HCT116 (cell line): ENCODE data around the gene CACNA1S. TPM values are rescaled to one million over a fixed set of nuclear protein-coding genes. Genes with fewer than 3 reads are reported as not detected.

Experiments used
- ATAC-seq: fragments of 200-7000 bp; cut with Tn5 transposase; 2 replicates; pipeline ENCODE4 v1.9.1; 2020; ENCODE audit warnings: mild to moderate bottlenecking, moderate library complexity
- BruUV-seq: library from RNA; stranded (reverse); fragments of 400-500 nt; replicated peaks from 2 replicates; lab custom pipeline; 2021; lab: Mats Ljungman, UMichigan
- CTCF ChIA-PET: fragments of 300-600 bp; sonication (Branson Sonifier 250); formaldehyde crosslinking; loops from one replicate; lab custom pipeline; 2021; ENCODE audit warnings: antibody characterized with exemption; lab: Charles Lee
- POLR2A ChIA-PET: fragments of 300-600, 350-600 bp; sonication (Branson Sonifier 250); formaldehyde crosslinking; loops from one replicate; lab custom pipeline; 2021; ENCODE audit warnings: antibody characterized with exemption; lab: Charles Lee
- RAD21 ChIA-PET, 2 experiments: fragments of 300-600 bp; sonication (Branson Sonifier 250); formaldehyde crosslinking; loops; one replicate each; lab custom pipeline; 2023; ENCODE audit warnings: low total read pairs in 2 of 2; ENCODE audit not compliant: uncharacterized antibody in 2 of 2, unreplicated experiment in 2 of 2, low non-redundant PET in 1 of 2; lab: Charles Lee
- DNase-seq: peaks from one replicate; pipeline ENCODE4 v3.0.0-alpha.2; 2010; ENCODE audit warnings: low read depth, low spot score
- H2AFZ ChIP-seq: fragments of 200-600 bp; shearing (Covaris generic), sonication (generic); 2 replicates; pipeline ENCODE4 v1.6.1; 2017; ENCODE audit warnings: low read depth, mixed run types, mixed read lengths, antibody characterized with exemption, low read length; ENCODE audit not compliant: poor library complexity, severe bottlenecking
- H3K27ac ChIP-seq: 2 replicates; pipeline ENCODE4 v1.5.1; 2012; ENCODE audit warnings: low read depth, low read length
- H3K27me3 ChIP-seq: fragments of 200-600 bp; sonication (generic); 2 replicates; pipeline ENCODE4 v1.6.1; 2016; ENCODE audit warnings: mixed run types, low read length, mixed read lengths; ENCODE audit not compliant: insufficient read depth
- H3K36me3 ChIP-seq, 2 experiments: fragments of 200-500 bp in 1 of 2; fragments of 200-600 bp in 1 of 2; sonication (Bioruptor generic) in 1 of 2; sonication (generic) in 1 of 2; 2 replicates each; pipeline versions ENCODE4 v1.5.1 to v1.6.1; 2014 to 2016; ENCODE audit warnings: low read length in 2 of 2, inconsistent platforms in 1 of 2, mixed read lengths in 1 of 2, mixed run types in 1 of 2; ENCODE audit not compliant: insufficient read depth in 2 of 2, control insufficient read depth in 1 of 2
- H3K4me1 ChIP-seq, 2 experiments: fragments of 200-600 bp in 1 of 2; sonication (generic) in 1 of 2; 2 replicates each; pipeline versions ENCODE4 v1.5.1 to v1.6.1; 2012 to 2017; ENCODE audit warnings: low read length in 2 of 2, inconsistent platforms in 1 of 2, mild to moderate bottlenecking in 1 of 2, mixed read lengths in 1 of 2, mixed run types in 1 of 2, moderate library complexity in 1 of 2; ENCODE audit not compliant: insufficient read depth in 2 of 2, control insufficient read depth in 1 of 2
- H3K4me2 ChIP-seq: fragments of 200-600 bp; sonication (generic); 2 replicates; pipeline ENCODE4 v1.6.1; 2017; ENCODE audit warnings: mixed run types, low read length, mixed read lengths
- H3K4me3 ChIP-seq, 2 experiments: fragments of 200-600 bp in 1 of 2; sonication (generic) in 1 of 2; replicated peaks in 1 of 2; 2 replicates each; pipeline ENCODE4 v1.5.1; 2011 to 2016; ENCODE audit warnings: low read length in 2 of 2, control low read depth in 1 of 2, low read depth in 1 of 2, mild to moderate bottlenecking in 1 of 2, mixed read lengths in 1 of 2, mixed run types in 1 of 2
- H3K79me2 ChIP-seq: fragments of 200-600 bp; sonication (generic); 2 replicates; pipeline ENCODE4 v1.6.1; 2017; ENCODE audit warnings: mild to moderate bottlenecking, mixed run types, low read length, moderate library complexity, mixed read lengths; ENCODE audit not compliant: insufficient read depth
- H3K9ac ChIP-seq: fragments of 200-600 bp; sonication (generic); 2 replicates; pipeline ENCODE4 v1.6.1; 2016; ENCODE audit warnings: low read length, mixed read lengths
- H3K9me2 ChIP-seq: fragments of 200-600 bp; sonication (generic), shearing (Covaris generic); 2 replicates; pipeline ENCODE4 v1.6.1; 2017; ENCODE audit warnings: mixed run types, mild to moderate bottlenecking, moderate library complexity; ENCODE audit not compliant: insufficient read depth
- H3K9me3 ChIP-seq, 2 experiments: fragments of 200-500 bp in 1 of 2; fragments of 200-600 bp in 1 of 2; sonication (Bioruptor generic) in 1 of 2; sonication (generic) in 1 of 2; 2 replicates each; pipeline ENCODE4 v1.6.1; 2014 to 2017; ENCODE audit warnings: low read length in 2 of 2, mixed read lengths in 2 of 2, inconsistent platforms in 1 of 2, low read depth in 1 of 2, mild to moderate bottlenecking in 1 of 2, mixed run types in 1 of 2, moderate library complexity in 1 of 2; ENCODE audit not compliant: control insufficient read depth in 1 of 2, insufficient read depth in 1 of 2
- H4K20me1 ChIP-seq: fragments of 200-600 bp; sonication (generic), shearing (Covaris generic); 2 replicates; pipeline ENCODE4 v1.6.1; 2017; ENCODE audit warnings: mixed run types, mild to moderate bottlenecking, moderate library complexity; ENCODE audit not compliant: insufficient read depth
- CEBPB ChIP-seq: IDR thresholded peaks from 2 replicates; pipeline ENCODE4 v1.6.1; 2012; ENCODE audit warnings: low read depth
- EGR1 ChIP-seq: IDR thresholded peaks from 2 replicates; pipeline ENCODE4 v1.6.1; 2012; ENCODE audit warnings: low read depth
- JUND ChIP-seq: IDR thresholded peaks from 2 replicates; pipeline ENCODE4 v1.6.1; 2012
- POLR2AphosphoS5 ChIP-seq: IDR thresholded peaks from 2 replicates; pipeline ENCODE4 v1.6.1; 2011; ENCODE audit warnings: mild to moderate bottlenecking, low read depth, low read length, moderate library complexity
- RAD21 ChIP-seq: IDR thresholded peaks from 2 replicates; pipeline ENCODE4 v1.6.1; 2012; ENCODE audit warnings: low read depth, mild to moderate bottlenecking
- SIN3A ChIP-seq: IDR thresholded peaks from 2 replicates; pipeline ENCODE4 v1.6.1; 2012; ENCODE audit warnings: low read depth
- ZFX ChIP-seq: fragments of 450-650 bp; IDR thresholded peaks from 2 replicates; pipeline ENCODE4 v1.6.1; 2017
- intact Hi-C: fragments of 100-400 bp; cut with micrococcal nuclease; formaldehyde crosslinking; loops from 2 replicates; pipeline ENCODE4 v1.10.0; 2022
- total RNA-seq: library from RNA; stranded (reverse); gene quantifications from one replicate; pipeline ENCODE4 v1.2.1, GENCODE V29; 2021; ENCODE audit not compliant: unreplicated experiment
- TF ChIP-seq, protein P1 (sequence below): IDR thresholded peaks from 2 replicates; pipeline ENCODE4 v1.6.1; 2012; ENCODE audit warnings: low read depth
- TF ChIP-seq, protein P2 (sequence below): IDR thresholded peaks from 2 replicates; pipeline ENCODE4 v1.6.1; 2012

Gene CACNA1S
- total RNA-seq, 1 experiment from 2014 or later: not detected

DNA sequence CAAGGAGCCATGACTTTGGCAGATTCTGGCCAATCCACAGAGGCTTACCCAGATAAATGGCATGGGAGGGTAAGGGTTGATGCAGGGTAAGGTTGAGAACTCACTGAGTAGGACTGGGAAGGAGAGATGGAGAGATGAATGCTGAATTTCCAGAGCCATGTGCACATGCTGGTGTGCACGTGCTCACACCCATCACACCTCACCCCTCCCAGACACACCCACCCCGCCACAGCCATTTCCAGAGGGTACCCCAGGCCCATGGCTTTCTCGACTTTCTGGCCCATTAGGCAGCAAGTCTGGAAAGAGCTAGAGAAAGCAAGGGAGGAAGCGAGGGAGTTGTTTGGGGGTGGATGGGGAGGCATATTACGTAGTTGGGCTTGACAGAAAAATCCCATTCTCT is 1.6 kb downstream of the CACNA1S start:
- CTCF ChIA-PET: no interaction called here
- Histone ChIP-seq H3K4me1 (peaks cover 6 to 16% of the 10 kb centered on the region in 2 experiments; a peak in 3 of 4 replicates), H3K27me3 (no peaks in the 10 kb centered on the region), H3K79me2 (no peaks in the 10 kb centered on the region), H4K20me1 (no peaks in the 10 kb centered on the region), H3K27ac (no peak overlapping the region), H3K36me3 (no peaks in the 10 kb centered on the region), H3K4me2 (no peak overlapping the region), H2AFZ (no peak overlapping the region), H3K9me3 (no peaks in the 10 kb centered on the region), H3K9me2 (no peaks in the 10 kb centered on the region), H3K4me3 (no peak overlapping the region), H3K9ac (no peak overlapping the region)
- TF ChIP-seq JUND: no peak
- no peak for TF ChIP-seq ZFX
- TF ChIP-seq RAD21: no peak
- TF ChIP-seq, protein P1, sequence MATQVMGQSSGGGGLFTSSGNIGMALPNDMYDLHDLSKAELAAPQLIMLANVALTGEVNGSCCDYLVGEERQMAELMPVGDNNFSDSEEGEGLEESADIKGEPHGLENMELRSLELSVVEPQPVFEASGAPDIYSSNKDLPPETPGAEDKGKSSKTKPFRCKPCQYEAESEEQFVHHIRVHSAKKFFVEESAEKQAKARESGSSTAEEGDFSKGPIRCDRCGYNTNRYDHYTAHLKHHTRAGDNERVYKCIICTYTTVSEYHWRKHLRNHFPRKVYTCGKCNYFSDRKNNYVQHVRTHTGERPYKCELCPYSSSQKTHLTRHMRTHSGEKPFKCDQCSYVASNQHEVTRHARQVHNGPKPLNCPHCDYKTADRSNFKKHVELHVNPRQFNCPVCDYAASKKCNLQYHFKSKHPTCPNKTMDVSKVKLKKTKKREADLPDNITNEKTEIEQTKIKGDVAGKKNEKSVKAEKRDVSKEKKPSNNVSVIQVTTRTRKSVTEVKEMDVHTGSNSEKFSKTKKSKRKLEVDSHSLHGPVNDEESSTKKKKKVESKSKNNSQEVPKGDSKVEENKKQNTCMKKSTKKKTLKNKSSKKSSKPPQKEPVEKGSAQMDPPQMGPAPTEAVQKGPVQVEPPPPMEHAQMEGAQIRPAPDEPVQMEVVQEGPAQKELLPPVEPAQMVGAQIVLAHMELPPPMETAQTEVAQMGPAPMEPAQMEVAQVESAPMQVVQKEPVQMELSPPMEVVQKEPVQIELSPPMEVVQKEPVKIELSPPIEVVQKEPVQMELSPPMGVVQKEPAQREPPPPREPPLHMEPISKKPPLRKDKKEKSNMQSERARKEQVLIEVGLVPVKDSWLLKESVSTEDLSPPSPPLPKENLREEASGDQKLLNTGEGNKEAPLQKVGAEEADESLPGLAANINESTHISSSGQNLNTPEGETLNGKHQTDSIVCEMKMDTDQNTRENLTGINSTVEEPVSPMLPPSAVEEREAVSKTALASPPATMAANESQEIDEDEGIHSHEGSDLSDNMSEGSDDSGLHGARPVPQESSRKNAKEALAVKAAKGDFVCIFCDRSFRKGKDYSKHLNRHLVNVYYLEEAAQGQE: no peak
- no peak for TF ChIP-seq POLR2AphosphoS5
- TF ChIP-seq, protein P2, sequence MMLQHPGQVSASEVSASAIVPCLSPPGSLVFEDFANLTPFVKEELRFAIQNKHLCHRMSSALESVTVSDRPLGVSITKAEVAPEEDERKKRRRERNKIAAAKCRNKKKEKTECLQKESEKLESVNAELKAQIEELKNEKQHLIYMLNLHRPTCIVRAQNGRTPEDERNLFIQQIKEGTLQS: no peak
- no peak for TF ChIP-seq SIN3A
- TF ChIP-seq EGR1: no peak
- TF ChIP-seq CEBPB: no peak
- DNase-seq (no peak), ATAC-seq (no peak)
- intact Hi-C loops: no loop called here
- BruUV-seq: no TSS peak
- RAD21 ChIA-PET: no interaction called here
- POLR2A ChIA-PET: no interaction called here
